ENCODE measurements around the gene SLIT3.

Gene SLIT3

GRCh38 chr5:168985454-168985853 is 315.5 kb downstream of the SLIT3 start:
- no peak for DNase-seq

- DNase-seq = no peak
Measured at GRCh38 chr5:168984135-168984675, 316.7 kb downstream of the SLIT3 start.

- DNase-seq = no peak
Measured at GRCh38 chr5:168979135-168979534, 321.8 kb downstream of the SLIT3 start.

GRCh38 chr5:168978500-168978899 is 322.4 kb downstream of the SLIT3 start:
- no peak for DNase-seq

GRCh38 chr5:168978015-168978414 is 322.9 kb downstream of the SLIT3 start:
- no peak for DNase-seq

- no peak for DNase-seq
Measured at GRCh38 chr5:168976311-168976970, 324.5 kb downstream of the SLIT3 start.

- no peak for DNase-seq
Measured at GRCh38 chr5:168975331-168975730, 325.6 kb downstream of the SLIT3 start.

- no peak for DNase-seq
Measured at GRCh38 chr5:168974082-168974481, 326.9 kb downstream of the SLIT3 start.

GRCh38 chr5:168972731-168973130 is 328.2 kb downstream of the SLIT3 start:
- DNase-seq = no peak

GRCh38 chr5:168971100-168971499 is 329.8 kb downstream of the SLIT3 start:
- no peak for DNase-seq

GRCh38 chr5:168969326-168969886 is 331.5 kb downstream of the SLIT3 start:
- DNase-seq = no peak

- no peak for DNase-seq
Measured at GRCh38 chr5:168967882-168968620, 332.9 kb downstream of the SLIT3 start.

GRCh38 chr5:168965638-168966037 is 335.3 kb downstream of the SLIT3 start:
- DNase-seq = no peak

- no peak for DNase-seq
Measured at GRCh38 chr5:168964182-168964581, 336.8 kb downstream of the SLIT3 start.

- DNase-seq = no peak
Measured at GRCh38 chr5:168962306-168962705, 338.6 kb downstream of the SLIT3 start.

GRCh38 chr5:168961681-168962080 is 339.3 kb downstream of the SLIT3 start:
- no peak for DNase-seq

GRCh38 chr5:168960497-168960896 is 340.4 kb downstream of the SLIT3 start:
- no peak for DNase-seq

- DNase-seq = no peak
Measured at GRCh38 chr5:168953351-168953750, 347.6 kb downstream of the SLIT3 start.

- no peak for DNase-seq
Measured at GRCh38 chr5:168952196-168952595, 348.7 kb downstream of the SLIT3 start.

GRCh38 chr5:168951769-168952168 is 349.2 kb downstream of the SLIT3 start:
- DNase-seq = no peak

GRCh38 chr5:168951356-168951755 is 349.6 kb downstream of the SLIT3 start:
- DNase-seq = no peak

GRCh38 chr5:168950241-168950951 is 350.5 kb downstream of the SLIT3 start:
- no peak for DNase-seq

- DNase-seq = no peak
Measured at GRCh38 chr5:168948746-168949145, 352.2 kb downstream of the SLIT3 start.

Measured in stimulated activated naive CD4-positive, alpha-beta T cell (primary cell).